Measurements from ENCODE around the gene ZNF549.

ZNF549 gene

DNA sequence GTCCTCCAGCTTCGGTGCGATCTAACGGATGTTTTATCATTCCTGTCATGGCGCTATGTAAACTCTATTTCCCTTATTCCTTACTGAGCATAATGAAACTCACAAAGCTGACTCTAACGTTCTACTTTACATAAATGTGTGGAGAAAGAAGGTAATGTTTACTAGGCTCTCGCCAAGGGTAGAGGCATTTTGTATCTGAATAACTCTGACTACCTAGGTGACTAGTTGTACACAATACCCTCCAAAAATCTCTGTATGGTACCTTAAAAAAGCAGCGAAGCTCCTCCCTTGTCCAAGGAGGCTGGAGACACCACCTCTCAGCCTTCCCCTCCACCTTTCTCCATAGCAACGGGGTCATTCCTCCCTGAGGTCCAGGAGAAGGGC, 72.2 kb downstream of the ZNF549 start:
- Histone ChIP-seq H3K36me3 (ENCODE audit: insufficient read depth, insufficient read length, low read length) (peaks cover 25% of the 10 kb centered on the region), H3K9ac (ENCODE audit: insufficient read length, low read depth) (no peak overlapping the region), H3K4me3 (ENCODE audit: insufficient read length, low read depth) (no peak overlapping the region), H3K27me3 (ENCODE audit: insufficient read depth, insufficient read length) (no peaks in the 10 kb centered on the region), H3K9me3 (ENCODE audit: insufficient read depth, low read length) (no peaks in the 10 kb centered on the region), H3K4me1 (ENCODE audit: insufficient read depth, insufficient read length) (no peaks in the 10 kb centered on the region)
- no peak for DNase-seq (ENCODE audit: low read depth, low spot score)
- no peak for TF ChIP-seq YY1 (IDR thresholded peaks at IDR 0.05; ENCODE audit: insufficient read depth, insufficient read length)
- TF ChIP-seq SUZ12 (IDR thresholded peaks at IDR 0.05; ENCODE audit: extremely low read depth, insufficient read depth, insufficient read length) = no peak
- no peak for TF ChIP-seq ZNF274 (IDR thresholded peaks at IDR 0.05; ENCODE audit: low read depth, low read length)

DNA sequence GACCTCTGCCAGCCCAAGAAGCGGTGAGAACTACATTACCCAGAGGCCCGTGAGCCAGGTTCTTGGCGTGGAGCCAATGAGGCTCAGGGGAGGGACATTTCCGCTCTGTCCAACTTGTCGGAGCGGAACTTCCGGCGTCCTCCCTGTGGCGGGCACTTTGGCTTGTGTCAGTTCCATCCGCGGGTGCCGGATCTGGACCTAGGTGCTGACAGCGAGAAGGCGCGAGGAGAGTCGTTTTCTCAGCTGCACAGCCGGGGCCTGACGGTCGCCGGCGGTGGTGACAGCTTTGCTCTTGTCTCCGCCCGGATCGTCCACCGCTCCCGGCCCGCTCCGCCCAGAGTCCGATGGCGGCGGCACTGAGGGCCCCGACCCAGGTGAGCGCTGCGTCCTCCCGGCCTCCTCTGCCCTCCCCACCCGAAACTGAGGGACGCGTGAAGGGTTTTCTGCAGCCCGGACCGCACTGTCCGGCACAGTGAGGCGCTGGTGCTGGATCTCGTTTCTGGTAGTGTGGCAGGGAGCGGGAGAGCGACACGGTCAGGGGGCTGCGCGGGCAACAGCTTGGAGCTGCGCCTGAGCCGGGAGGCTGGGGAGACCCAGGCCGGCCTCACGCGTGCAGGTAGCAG, 72.7 kb downstream of the ZNF549 start, which contains the start of gene ZNF530:
TSS of gene ZNF530 (plus strand) at position 125 of the 623 bp plus-strand sequence. CDS start 4,461 bp downstream, outside the sequence.
- no peaks in the 10 kb centered on the region for H3K9me3 ChIP-seq (ENCODE audit: insufficient read depth, low read length)
- peak within 1 kb of the TSS; percentile 89 for H3K9ac ChIP-seq (ENCODE audit: insufficient read length, low read depth)
- H3K27me3 ChIP-seq (ENCODE audit: insufficient read depth, insufficient read length) = no peaks in the 10 kb centered on the region
- no peaks in the 10 kb centered on the region for H3K4me1 ChIP-seq (ENCODE audit: insufficient read depth, insufficient read length)
- peak; percentile 78 for DNase-seq (ENCODE audit: low read depth, low spot score)
- H3K36me3 ChIP-seq (ENCODE audit: insufficient read depth, insufficient read length, low read length) = peaks cover 30% of the 10 kb centered on the region
- no peak for TF ChIP-seq SUZ12 (IDR thresholded peaks at IDR 0.05; ENCODE audit: extremely low read depth, insufficient read depth, insufficient read length)
- TF ChIP-seq YY1 (IDR thresholded peaks at IDR 0.05; ENCODE audit: insufficient read depth, insufficient read length) = no peak
- TF ChIP-seq ZNF274 (IDR thresholded peaks at IDR 0.05; ENCODE audit: low read depth, low read length) = no peak
- H3K4me3 ChIP-seq (ENCODE audit: insufficient read length, low read depth) = peak within 1 kb of the TSS; percentile 89

DNA sequence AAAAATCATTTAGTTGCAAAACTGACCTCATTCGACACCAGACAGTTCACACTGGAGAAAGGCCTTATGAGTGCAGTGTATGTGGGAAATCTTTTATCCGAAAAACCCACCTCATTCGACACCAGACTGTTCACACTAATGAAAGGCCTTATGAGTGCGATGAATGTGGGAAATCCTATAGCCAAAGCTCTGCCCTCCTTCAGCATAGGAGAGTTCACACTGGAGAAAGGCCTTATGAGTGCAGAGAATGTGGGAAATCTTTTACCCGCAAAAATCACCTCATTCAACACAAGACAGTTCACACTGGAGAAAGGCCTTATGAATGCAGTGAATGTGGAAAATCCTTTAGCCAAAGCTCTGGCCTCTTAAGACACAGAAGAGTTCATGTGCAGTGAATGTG, 79.8 kb downstream of the ZNF549 start:
- peaks cover 60% of the 10 kb centered on the region for H3K36me3 ChIP-seq (ENCODE audit: insufficient read depth, insufficient read length, low read length)
- no peak for DNase-seq (ENCODE audit: low read depth, low spot score)
- no peak overlapping the region for H3K4me3 ChIP-seq (ENCODE audit: insufficient read length, low read depth)
- H3K27me3 ChIP-seq (ENCODE audit: insufficient read depth, insufficient read length) = no peaks in the 10 kb centered on the region
- TF ChIP-seq YY1 (IDR thresholded peaks at IDR 0.05; ENCODE audit: insufficient read depth, insufficient read length) (no peak), SUZ12 (IDR thresholded peaks at IDR 0.05; ENCODE audit: extremely low read depth, insufficient read depth, insufficient read length) (no peak), ZNF274 (IDR thresholded peaks at IDR 0.05; ENCODE audit: low read depth, low read length) (no peak)
- no peaks in the 10 kb centered on the region for H3K9me3 ChIP-seq (ENCODE audit: insufficient read depth, low read length)
- no peaks in the 10 kb centered on the region for H3K4me1 ChIP-seq (ENCODE audit: insufficient read depth, insufficient read length)
- no peak overlapping the region for H3K9ac ChIP-seq (ENCODE audit: insufficient read length, low read depth)
